Measurements from ENCODE around the gene ITGAV. TPM values are rescaled to one million over a fixed set of nuclear protein-coding genes. Genes with fewer than 3 reads are reported as not detected.

ITGAV gene
- total RNA-seq, 6 donors from 2014 or later, result 19.9 to 75.4 (median 58.7) TPM

DNA sequence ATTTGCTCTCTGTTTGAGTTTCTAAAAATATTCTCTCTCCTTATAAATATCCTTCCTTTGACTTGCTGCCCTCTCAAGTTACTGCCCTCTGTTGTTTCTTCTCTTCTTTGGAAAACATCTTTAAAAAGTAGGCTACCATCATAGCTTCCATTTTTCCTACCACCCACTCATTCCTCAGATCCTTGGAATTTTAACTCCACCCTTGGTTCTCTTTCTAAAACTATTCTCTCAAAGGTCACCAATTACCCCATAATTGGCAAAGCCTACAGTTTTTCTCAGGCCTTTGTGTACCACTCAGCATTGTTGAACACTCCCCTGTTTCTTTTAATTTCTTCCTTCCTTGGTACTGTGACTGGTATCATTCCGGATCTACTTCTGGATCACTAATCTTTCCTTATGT lies 43.0 kb upstream of the ITGAV start:
- WGBS, 2 donors, result 0 to 5% methylated on average over 1 of the region's 1 CpG
- TF ChIP-seq POLR2AphosphoS5 (IDR thresholded peaks at IDR 0.05), result no peak
- TF ChIP-seq, protein P1, sequence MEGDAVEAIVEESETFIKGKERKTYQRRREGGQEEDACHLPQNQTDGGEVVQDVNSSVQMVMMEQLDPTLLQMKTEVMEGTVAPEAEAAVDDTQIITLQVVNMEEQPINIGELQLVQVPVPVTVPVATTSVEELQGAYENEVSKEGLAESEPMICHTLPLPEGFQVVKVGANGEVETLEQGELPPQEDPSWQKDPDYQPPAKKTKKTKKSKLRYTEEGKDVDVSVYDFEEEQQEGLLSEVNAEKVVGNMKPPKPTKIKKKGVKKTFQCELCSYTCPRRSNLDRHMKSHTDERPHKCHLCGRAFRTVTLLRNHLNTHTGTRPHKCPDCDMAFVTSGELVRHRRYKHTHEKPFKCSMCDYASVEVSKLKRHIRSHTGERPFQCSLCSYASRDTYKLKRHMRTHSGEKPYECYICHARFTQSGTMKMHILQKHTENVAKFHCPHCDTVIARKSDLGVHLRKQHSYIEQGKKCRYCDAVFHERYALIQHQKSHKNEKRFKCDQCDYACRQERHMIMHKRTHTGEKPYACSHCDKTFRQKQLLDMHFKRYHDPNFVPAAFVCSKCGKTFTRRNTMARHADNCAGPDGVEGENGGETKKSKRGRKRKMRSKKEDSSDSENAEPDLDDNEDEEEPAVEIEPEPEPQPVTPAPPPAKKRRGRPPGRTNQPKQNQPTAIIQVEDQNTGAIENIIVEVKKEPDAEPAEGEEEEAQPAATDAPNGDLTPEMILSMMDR (IDR thresholded peaks at IDR 0.05), result no peak
- TF ChIP-seq POLR2A (IDR thresholded peaks at IDR 0.05), result no peak
- no peak for TF ChIP-seq EP300 (IDR thresholded peaks at IDR 0.05)
- Histone ChIP-seq H3K27ac (no peak overlapping the region), H3K36me3 (no peaks in the 10 kb centered on the region), H3K27me3 (no peaks in the 10 kb centered on the region), H3K4me1 (peaks cover 6 to 26% (median 19%) of the 10 kb centered on the region in 4 donors), H3K9me3 (no peaks in the 10 kb centered on the region), H3K4me3 (no peak overlapping the region)
- ATAC-seq (ENCODE audit: low FRiP score in 2 of 2) (no peak), DNase-seq (no peak)

DNA sequence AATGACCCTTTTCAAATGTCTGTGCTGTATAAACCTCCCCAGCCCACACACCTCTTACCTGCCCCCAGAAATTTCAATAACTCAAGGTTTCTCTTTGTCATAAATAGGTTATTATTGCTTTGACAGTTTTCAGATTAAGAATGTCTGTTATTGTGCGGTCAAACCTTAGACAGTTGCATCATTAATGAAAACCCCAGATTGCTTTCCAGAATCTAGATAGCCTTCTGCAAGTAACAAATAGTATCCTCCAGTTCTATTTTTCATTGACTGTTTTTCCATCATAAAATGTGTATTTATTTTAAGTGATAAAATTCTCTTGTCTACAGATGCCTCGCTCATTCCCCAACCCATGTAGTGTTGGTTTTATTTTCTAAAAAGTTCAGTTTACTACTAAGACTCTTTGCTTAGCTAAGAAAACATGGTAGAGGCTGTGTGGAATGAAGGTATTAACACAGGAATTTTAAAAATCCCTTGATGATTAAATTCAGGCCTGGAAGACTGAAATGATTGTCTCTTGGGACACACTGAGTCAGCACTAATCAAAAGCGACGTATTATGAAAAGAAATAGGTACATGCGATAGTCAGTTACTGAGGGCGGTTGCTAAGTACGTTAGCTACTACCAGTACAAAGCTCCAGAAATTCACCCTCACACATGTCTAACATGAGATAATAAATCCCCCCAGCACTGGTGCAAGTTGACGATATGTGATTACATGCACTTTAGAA lies 38.4 kb upstream of the ITGAV start:
- WGBS, 2 donors, result 83% methylated on average over 8 of the region's 8 CpGs
- H3K4me3 ChIP-seq, result no peak overlapping the region
- H3K9me3 ChIP-seq, result no peaks in the 10 kb centered on the region
- no peak for TF ChIP-seq POLR2AphosphoS5 (IDR thresholded peaks at IDR 0.05)
- no peak for DNase-seq
- no peaks in the 10 kb centered on the region for H3K36me3 ChIP-seq
- H3K4me1 ChIP-seq, result peaks cover 0 to under 1% (median 0%) of the 10 kb centered on the region in 4 donors
- no peaks in the 10 kb centered on the region for H3K27me3 ChIP-seq
- no peak overlapping the region for H3K27ac ChIP-seq
- no peak for ATAC-seq (ENCODE audit: low FRiP score in 2 of 2)

DNA sequence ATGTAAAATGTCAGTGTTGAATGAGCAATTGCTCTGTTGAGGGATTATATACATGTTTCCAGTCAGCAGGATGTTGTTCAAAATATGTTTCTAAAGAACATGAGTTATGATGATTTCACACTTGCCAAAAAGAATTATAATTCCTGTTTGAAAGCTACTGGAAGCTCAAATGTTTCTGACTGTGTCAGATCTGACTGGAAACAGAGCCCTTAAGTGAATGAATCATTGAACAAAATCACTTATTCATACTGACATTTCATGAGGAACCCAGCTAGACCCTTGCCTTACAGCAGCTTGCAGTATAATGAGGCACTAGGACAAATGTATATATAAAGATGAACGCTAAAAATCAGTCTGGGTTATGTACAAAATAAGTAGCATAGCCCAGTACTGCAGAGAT lies 35.4 kb upstream of the ITGAV start:
- Histone ChIP-seq H3K9me3 (no peaks in the 10 kb centered on the region), H3K36me3 (no peaks in the 10 kb centered on the region), H3K27me3 (no peaks in the 10 kb centered on the region), H3K4me3 (no peak overlapping the region), H3K27ac (no peak overlapping the region), H3K4me1 (no peaks in the 10 kb centered on the region)
- 84 to 87% methylated on average over 1 of the region's 1 CpG for WGBS, 2 donors
- no peak for DNase-seq
- TF ChIP-seq, protein P1 (IDR thresholded peaks at IDR 0.05), result no peak
- no peak for TF ChIP-seq EP300 (IDR thresholded peaks at IDR 0.05)
- no peak for TF ChIP-seq POLR2AphosphoS5 (IDR thresholded peaks at IDR 0.05)
- no peak for TF ChIP-seq POLR2A (IDR thresholded peaks at IDR 0.05)
- ATAC-seq (ENCODE audit: low FRiP score in 2 of 2), result no peak

DNA sequence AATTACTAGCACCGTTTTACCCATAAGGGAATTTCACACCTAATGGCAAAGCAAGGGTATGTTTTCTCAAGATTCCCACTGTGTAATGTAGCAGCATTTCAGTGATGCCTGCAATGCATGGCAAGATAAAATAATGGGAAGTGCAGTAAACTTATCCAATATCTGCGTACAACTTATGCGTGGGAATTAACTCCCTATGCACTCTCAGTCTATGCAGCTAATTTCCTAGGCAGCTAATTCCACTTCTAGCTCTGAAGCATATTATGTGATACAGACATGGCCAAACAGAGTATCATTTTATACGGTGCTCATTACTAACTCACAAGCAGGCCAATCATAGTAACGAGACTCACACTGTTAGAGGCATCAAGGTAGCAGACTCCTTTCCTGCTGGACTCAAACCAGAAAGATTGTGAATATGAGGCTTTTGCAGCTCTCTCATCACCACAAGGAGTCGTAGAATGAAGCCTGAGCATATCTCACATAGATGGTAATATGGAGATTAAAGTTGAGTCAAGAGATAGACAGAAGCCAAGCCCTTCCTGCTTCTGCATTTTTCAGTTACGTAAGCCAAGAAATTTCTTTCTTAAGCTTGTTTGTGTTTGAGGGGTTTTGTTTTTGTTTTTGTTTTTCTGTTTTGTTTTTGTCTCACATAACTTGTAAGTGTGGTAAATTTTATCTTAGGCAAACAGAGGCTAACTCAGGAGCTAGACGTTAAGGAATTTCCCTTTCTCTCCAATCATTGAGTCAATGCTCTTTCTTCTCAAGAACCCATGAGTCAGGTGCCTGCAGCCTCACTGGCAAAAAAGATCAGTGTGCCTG lies 34.8 kb upstream of the ITGAV start:
- H3K4me1 ChIP-seq, result no peaks in the 10 kb centered on the region
- no peak overlapping the region for H3K27ac ChIP-seq
- H3K9me3 ChIP-seq, result no peaks in the 10 kb centered on the region
- TF ChIP-seq POLR2A (IDR thresholded peaks at IDR 0.05), result no peak
- no peak for TF ChIP-seq EP300 (IDR thresholded peaks at IDR 0.05)
- no peak for TF ChIP-seq POLR2AphosphoS5 (IDR thresholded peaks at IDR 0.05)
- TF ChIP-seq, protein P1 (IDR thresholded peaks at IDR 0.05), result no peak
- H3K4me3 ChIP-seq, result no peak overlapping the region
- H3K27me3 ChIP-seq, result no peaks in the 10 kb centered on the region
- 79 to 81% methylated on average over 8 of the region's 8 CpGs for WGBS, 2 donors
- H3K36me3 ChIP-seq, result no peaks in the 10 kb centered on the region
- ATAC-seq (ENCODE audit: low FRiP score in 2 of 2) (no peak), DNase-seq (no peak)

DNA sequence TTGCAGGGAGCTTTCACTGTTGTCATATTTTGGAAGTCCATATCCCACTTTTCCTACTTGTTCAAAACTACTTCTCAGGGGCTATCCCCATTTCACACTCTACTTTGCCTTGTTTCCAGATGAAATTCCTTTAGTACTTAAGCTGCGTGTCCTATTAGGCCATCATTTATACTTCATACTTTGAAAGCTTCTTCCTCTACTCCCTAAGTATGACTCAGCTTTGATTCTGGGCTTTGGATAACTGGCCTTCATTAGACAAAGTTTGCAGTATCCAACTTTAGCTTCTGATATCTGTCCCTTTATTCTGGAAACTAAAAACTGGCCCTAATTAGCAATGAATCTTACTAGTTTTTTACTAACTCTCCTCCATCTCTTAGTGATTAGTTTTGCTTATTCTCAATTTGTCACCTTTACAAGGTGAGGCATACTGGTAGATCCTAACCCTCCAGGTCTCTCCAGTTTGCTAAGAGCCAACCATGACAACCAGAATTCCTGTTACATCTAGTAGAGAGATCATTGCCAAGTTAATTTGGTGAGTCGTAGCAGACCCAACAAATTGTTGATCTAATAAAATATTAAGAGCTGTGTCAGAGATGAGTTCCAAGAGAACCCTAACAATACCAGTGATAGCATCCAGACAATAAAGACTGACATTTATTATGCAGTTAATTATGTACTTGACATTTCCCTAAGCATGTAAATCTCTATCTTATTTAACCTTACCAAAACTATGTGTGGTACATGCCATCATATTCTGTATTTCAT lies 31.2 kb upstream of the ITGAV start:
- no peaks in the 10 kb centered on the region for H3K36me3 ChIP-seq
- ATAC-seq (ENCODE audit: low FRiP score in 2 of 2) (no peak), DNase-seq (no peak)
- H3K9me3 ChIP-seq, result no peaks in the 10 kb centered on the region
- H3K4me3 ChIP-seq, result no peak overlapping the region
- no peaks in the 10 kb centered on the region for H3K4me1 ChIP-seq
- TF ChIP-seq, protein P1 (IDR thresholded peaks at IDR 0.05), result no peak
- TF ChIP-seq EP300 (IDR thresholded peaks at IDR 0.05) (no peak), POLR2A (IDR thresholded peaks at IDR 0.05) (no peak), POLR2AphosphoS5 (IDR thresholded peaks at IDR 0.05) (no peak)
- no peaks in the 10 kb centered on the region for H3K27me3 ChIP-seq
- WGBS, 2 donors, result 88% methylated on average over 2 of the region's 2 CpGs
- no peak overlapping the region for H3K27ac ChIP-seq
